HCT116 (cell line): ENCODE data around the gene KIAA0232. TPM values are rescaled to one million over a fixed set of nuclear protein-coding genes. Genes with fewer than 3 reads are reported as not detected.

Source experiments
- ATAC-seq: fragments of 200-7000 bp; cut with Tn5 transposase; 2 replicates; pipeline ENCODE4 v1.9.1; 2020; ENCODE audit warnings: mild to moderate bottlenecking, moderate library complexity
- BruUV-seq: library from RNA; stranded (reverse); fragments of 400-500 nt; replicated peaks from 2 replicates; lab custom pipeline; 2021; lab: Mats Ljungman, UMichigan
- CTCF ChIA-PET: fragments of 300-600 bp; sonication (Branson Sonifier 250); formaldehyde crosslinking; loops from one replicate; lab custom pipeline; 2021; ENCODE audit warnings: antibody characterized with exemption; lab: Charles Lee
- POLR2A ChIA-PET: fragments of 300-600, 350-600 bp; sonication (Branson Sonifier 250); formaldehyde crosslinking; loops from one replicate; lab custom pipeline; 2021; ENCODE audit warnings: antibody characterized with exemption; lab: Charles Lee
- RAD21 ChIA-PET, 2 experiments: fragments of 300-600 bp; sonication (Branson Sonifier 250); formaldehyde crosslinking; loops; one replicate each; lab custom pipeline; 2023; ENCODE audit warnings: low total read pairs in 2 of 2; ENCODE audit not compliant: uncharacterized antibody in 2 of 2, unreplicated experiment in 2 of 2, low non-redundant PET in 1 of 2; lab: Charles Lee
- DNase-seq: peaks from one replicate; pipeline ENCODE4 v3.0.0-alpha.2; 2010; ENCODE audit warnings: low read depth, low spot score
- H2AFZ ChIP-seq: fragments of 200-600 bp; shearing (Covaris generic), sonication (generic); 2 replicates; pipeline ENCODE4 v1.6.1; 2017; ENCODE audit warnings: low read depth, mixed run types, mixed read lengths, antibody characterized with exemption, low read length; ENCODE audit not compliant: poor library complexity, severe bottlenecking
- H3K27ac ChIP-seq: 2 replicates; pipeline ENCODE4 v1.5.1; 2012; ENCODE audit warnings: low read depth, low read length
- H3K27me3 ChIP-seq: fragments of 200-600 bp; sonication (generic); 2 replicates; pipeline ENCODE4 v1.6.1; 2016; ENCODE audit warnings: mixed run types, low read length, mixed read lengths; ENCODE audit not compliant: insufficient read depth
- H3K36me3 ChIP-seq, 2 experiments: fragments of 200-500 bp in 1 of 2; fragments of 200-600 bp in 1 of 2; sonication (Bioruptor generic) in 1 of 2; sonication (generic) in 1 of 2; 2 replicates each; pipeline versions ENCODE4 v1.5.1 to v1.6.1; 2014 to 2016; ENCODE audit warnings: low read length in 2 of 2, inconsistent platforms in 1 of 2, mixed read lengths in 1 of 2, mixed run types in 1 of 2; ENCODE audit not compliant: insufficient read depth in 2 of 2, control insufficient read depth in 1 of 2
- H3K4me1 ChIP-seq, 2 experiments: fragments of 200-600 bp in 1 of 2; sonication (generic) in 1 of 2; 2 replicates each; pipeline versions ENCODE4 v1.5.1 to v1.6.1; 2012 to 2017; ENCODE audit warnings: low read length in 2 of 2, inconsistent platforms in 1 of 2, mild to moderate bottlenecking in 1 of 2, mixed read lengths in 1 of 2, mixed run types in 1 of 2, moderate library complexity in 1 of 2; ENCODE audit not compliant: insufficient read depth in 2 of 2, control insufficient read depth in 1 of 2
- H3K4me2 ChIP-seq: fragments of 200-600 bp; sonication (generic); 2 replicates; pipeline ENCODE4 v1.6.1; 2017; ENCODE audit warnings: mixed run types, low read length, mixed read lengths
- H3K4me3 ChIP-seq, 2 experiments: fragments of 200-600 bp in 1 of 2; sonication (generic) in 1 of 2; replicated peaks in 1 of 2; 2 replicates each; pipeline ENCODE4 v1.5.1; 2011 to 2016; ENCODE audit warnings: low read length in 2 of 2, control low read depth in 1 of 2, low read depth in 1 of 2, mild to moderate bottlenecking in 1 of 2, mixed read lengths in 1 of 2, mixed run types in 1 of 2
- H3K79me2 ChIP-seq: fragments of 200-600 bp; sonication (generic); 2 replicates; pipeline ENCODE4 v1.6.1; 2017; ENCODE audit warnings: mild to moderate bottlenecking, mixed run types, low read length, moderate library complexity, mixed read lengths; ENCODE audit not compliant: insufficient read depth
- H3K9ac ChIP-seq: fragments of 200-600 bp; sonication (generic); 2 replicates; pipeline ENCODE4 v1.6.1; 2016; ENCODE audit warnings: low read length, mixed read lengths
- H3K9me2 ChIP-seq: fragments of 200-600 bp; sonication (generic), shearing (Covaris generic); 2 replicates; pipeline ENCODE4 v1.6.1; 2017; ENCODE audit warnings: mixed run types, mild to moderate bottlenecking, moderate library complexity; ENCODE audit not compliant: insufficient read depth
- H3K9me3 ChIP-seq, 2 experiments: fragments of 200-500 bp in 1 of 2; fragments of 200-600 bp in 1 of 2; sonication (Bioruptor generic) in 1 of 2; sonication (generic) in 1 of 2; 2 replicates each; pipeline ENCODE4 v1.6.1; 2014 to 2017; ENCODE audit warnings: low read length in 2 of 2, mixed read lengths in 2 of 2, inconsistent platforms in 1 of 2, low read depth in 1 of 2, mild to moderate bottlenecking in 1 of 2, mixed run types in 1 of 2, moderate library complexity in 1 of 2; ENCODE audit not compliant: control insufficient read depth in 1 of 2, insufficient read depth in 1 of 2
- H4K20me1 ChIP-seq: fragments of 200-600 bp; sonication (generic), shearing (Covaris generic); 2 replicates; pipeline ENCODE4 v1.6.1; 2017; ENCODE audit warnings: mixed run types, mild to moderate bottlenecking, moderate library complexity; ENCODE audit not compliant: insufficient read depth
- CEBPB ChIP-seq: IDR thresholded peaks from 2 replicates; pipeline ENCODE4 v1.6.1; 2012; ENCODE audit warnings: low read depth
- ELF1 ChIP-seq: IDR thresholded peaks from 2 replicates; pipeline ENCODE4 v1.6.1; 2012; ENCODE audit warnings: low read depth, borderline replicate concordance
- EZH2phosphoT487 ChIP-seq: fragments of 200-600 bp; IDR thresholded peaks from 2 replicates; pipeline ENCODE4 v1.6.1; 2018; ENCODE audit warnings: antibody characterized with exemption, borderline replicate concordance
- JUND ChIP-seq: IDR thresholded peaks from 2 replicates; pipeline ENCODE4 v1.6.1; 2012
- POLR2A ChIP-seq: IDR thresholded peaks from 2 replicates; pipeline ENCODE4 v1.7.0; 2011; ENCODE audit warnings: borderline replicate concordance; ENCODE audit not compliant: insufficient read depth, insufficient read length; ENCODE audit errors: extremely low read depth
- SIN3A ChIP-seq: IDR thresholded peaks from 2 replicates; pipeline ENCODE4 v1.6.1; 2012; ENCODE audit warnings: low read depth
- SP1 ChIP-seq: IDR thresholded peaks from 2 replicates; pipeline ENCODE4 v1.6.1; 2012; ENCODE audit warnings: low read depth
- TCF7L2 ChIP-seq: IDR thresholded peaks from 2 replicates; pipeline ENCODE4 v1.7.0; 2011; ENCODE audit warnings: borderline replicate concordance, inconsistent platforms; ENCODE audit not compliant: insufficient read depth, insufficient read length; ENCODE audit errors: extremely low read depth
- ZNF274 ChIP-seq: fragments of 200-500 bp; sonication (Bioruptor generic); IDR thresholded peaks from 2 replicates; pipeline ENCODE4 v1.6.1; 2014; ENCODE audit warnings: mild to moderate bottlenecking, low read depth, low read length, inconsistent platforms
- intact Hi-C: fragments of 100-400 bp; cut with micrococcal nuclease; formaldehyde crosslinking; loops from 2 replicates; pipeline ENCODE4 v1.10.0; 2022
- total RNA-seq: library from RNA; stranded (reverse); gene quantifications from one replicate; pipeline ENCODE4 v1.2.1, GENCODE V29; 2021; ENCODE audit not compliant: unreplicated experiment
- TF ChIP-seq, protein P1 (sequence below): IDR thresholded peaks from 2 replicates; pipeline ENCODE4 v1.6.1; 2011; ENCODE audit warnings: mild to moderate bottlenecking, low read length, moderate library complexity; ENCODE audit not compliant: insufficient replicate concordance; ENCODE audit errors: extremely low read depth
- TF ChIP-seq, protein P2 (sequence below): IDR thresholded peaks from 2 replicates; pipeline ENCODE4 v1.6.1; 2012; ENCODE audit warnings: low read depth
- TF ChIP-seq, protein P3 (sequence below), 3 experiments: fragments of 200-600 bp in 1 of 3; sonication (generic) in 1 of 3; IDR thresholded peaks in 2 of 3; conservative IDR thresholded peaks in 1 of 3; 2 replicates each; pipeline ENCODE4 v1.5.1; 2012 to 2017; ENCODE audit warnings: low read depth in 2 of 3, low read length in 2 of 3, antibody characterized with exemption in 1 of 3, borderline replicate concordance in 1 of 3, control low read depth in 1 of 3, mild to moderate bottlenecking in 1 of 3, mixed read lengths in 1 of 3, mixed run types in 1 of 3, moderate library complexity in 1 of 3; ENCODE audit not compliant: insufficient read depth in 1 of 3

Gene KIAA0232
- total RNA-seq, 1 experiment from 2014 or later: 18.1 TPM

DNA sequence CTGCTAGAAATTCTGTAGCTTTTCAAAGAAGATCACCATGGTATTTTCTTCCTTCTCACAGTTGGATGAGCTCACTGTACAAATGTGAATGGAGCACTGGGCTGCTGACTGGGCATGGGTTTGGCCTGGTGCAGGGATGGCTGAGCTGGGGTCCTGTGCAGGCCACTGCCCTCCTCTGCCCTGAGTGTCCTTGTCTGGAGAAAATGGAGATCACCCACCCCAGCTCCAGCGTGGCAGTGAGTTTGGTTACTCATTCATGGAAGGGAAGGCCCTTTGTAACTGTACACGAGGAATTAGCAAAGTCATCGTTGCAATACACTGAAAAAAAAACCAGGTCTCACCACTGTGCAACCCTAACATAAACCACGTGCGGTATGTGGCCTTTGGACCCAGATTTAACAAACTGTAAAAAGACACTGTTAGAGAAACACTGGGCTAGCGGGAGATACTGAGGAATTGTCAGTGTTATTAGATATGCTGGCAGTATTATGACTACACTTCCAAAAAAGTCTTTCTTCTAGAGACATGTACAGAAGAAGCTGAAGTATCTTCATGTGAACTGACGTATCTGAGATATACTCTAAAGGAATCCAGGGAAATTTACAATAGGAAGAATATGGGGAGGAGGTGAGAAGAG, 111.0 kb downstream of the KIAA0232 start:
- no peaks in the 10 kb centered on the region for H3K36me3 ChIP-seq
- ChIA-PET RAD21 (no interaction called here), POLR2A (no interaction called here), CTCF (no interaction called here)
- TF ChIP-seq TCF7L2 (no peak), JUND (no peak), SP1 (no peak), POLR2A (no peak), EZH2phosphoT487 (no peak), SIN3A (no peak), CEBPB (no peak), ELF1 (no peak), ZNF274 (no peak)
- TF ChIP-seq, protein P1, sequence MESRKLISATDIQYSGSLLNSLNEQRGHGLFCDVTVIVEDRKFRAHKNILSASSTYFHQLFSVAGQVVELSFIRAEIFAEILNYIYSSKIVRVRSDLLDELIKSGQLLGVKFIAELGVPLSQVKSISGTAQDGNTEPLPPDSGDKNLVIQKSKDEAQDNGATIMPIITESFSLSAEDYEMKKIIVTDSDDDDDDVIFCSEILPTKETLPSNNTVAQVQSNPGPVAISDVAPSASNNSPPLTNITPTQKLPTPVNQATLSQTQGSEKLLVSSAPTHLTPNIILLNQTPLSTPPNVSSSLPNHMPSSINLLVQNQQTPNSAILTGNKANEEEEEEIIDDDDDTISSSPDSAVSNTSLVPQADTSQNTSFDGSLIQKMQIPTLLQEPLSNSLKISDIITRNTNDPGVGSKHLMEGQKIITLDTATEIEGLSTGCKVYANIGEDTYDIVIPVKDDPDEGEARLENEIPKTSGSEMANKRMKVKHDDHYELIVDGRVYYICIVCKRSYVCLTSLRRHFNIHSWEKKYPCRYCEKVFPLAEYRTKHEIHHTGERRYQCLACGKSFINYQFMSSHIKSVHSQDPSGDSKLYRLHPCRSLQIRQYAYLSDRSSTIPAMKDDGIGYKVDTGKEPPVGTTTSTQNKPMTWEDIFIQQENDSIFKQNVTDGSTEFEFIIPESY: no peak
- TF ChIP-seq, protein P2, sequence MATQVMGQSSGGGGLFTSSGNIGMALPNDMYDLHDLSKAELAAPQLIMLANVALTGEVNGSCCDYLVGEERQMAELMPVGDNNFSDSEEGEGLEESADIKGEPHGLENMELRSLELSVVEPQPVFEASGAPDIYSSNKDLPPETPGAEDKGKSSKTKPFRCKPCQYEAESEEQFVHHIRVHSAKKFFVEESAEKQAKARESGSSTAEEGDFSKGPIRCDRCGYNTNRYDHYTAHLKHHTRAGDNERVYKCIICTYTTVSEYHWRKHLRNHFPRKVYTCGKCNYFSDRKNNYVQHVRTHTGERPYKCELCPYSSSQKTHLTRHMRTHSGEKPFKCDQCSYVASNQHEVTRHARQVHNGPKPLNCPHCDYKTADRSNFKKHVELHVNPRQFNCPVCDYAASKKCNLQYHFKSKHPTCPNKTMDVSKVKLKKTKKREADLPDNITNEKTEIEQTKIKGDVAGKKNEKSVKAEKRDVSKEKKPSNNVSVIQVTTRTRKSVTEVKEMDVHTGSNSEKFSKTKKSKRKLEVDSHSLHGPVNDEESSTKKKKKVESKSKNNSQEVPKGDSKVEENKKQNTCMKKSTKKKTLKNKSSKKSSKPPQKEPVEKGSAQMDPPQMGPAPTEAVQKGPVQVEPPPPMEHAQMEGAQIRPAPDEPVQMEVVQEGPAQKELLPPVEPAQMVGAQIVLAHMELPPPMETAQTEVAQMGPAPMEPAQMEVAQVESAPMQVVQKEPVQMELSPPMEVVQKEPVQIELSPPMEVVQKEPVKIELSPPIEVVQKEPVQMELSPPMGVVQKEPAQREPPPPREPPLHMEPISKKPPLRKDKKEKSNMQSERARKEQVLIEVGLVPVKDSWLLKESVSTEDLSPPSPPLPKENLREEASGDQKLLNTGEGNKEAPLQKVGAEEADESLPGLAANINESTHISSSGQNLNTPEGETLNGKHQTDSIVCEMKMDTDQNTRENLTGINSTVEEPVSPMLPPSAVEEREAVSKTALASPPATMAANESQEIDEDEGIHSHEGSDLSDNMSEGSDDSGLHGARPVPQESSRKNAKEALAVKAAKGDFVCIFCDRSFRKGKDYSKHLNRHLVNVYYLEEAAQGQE: no peak
- TF ChIP-seq, protein P3, sequence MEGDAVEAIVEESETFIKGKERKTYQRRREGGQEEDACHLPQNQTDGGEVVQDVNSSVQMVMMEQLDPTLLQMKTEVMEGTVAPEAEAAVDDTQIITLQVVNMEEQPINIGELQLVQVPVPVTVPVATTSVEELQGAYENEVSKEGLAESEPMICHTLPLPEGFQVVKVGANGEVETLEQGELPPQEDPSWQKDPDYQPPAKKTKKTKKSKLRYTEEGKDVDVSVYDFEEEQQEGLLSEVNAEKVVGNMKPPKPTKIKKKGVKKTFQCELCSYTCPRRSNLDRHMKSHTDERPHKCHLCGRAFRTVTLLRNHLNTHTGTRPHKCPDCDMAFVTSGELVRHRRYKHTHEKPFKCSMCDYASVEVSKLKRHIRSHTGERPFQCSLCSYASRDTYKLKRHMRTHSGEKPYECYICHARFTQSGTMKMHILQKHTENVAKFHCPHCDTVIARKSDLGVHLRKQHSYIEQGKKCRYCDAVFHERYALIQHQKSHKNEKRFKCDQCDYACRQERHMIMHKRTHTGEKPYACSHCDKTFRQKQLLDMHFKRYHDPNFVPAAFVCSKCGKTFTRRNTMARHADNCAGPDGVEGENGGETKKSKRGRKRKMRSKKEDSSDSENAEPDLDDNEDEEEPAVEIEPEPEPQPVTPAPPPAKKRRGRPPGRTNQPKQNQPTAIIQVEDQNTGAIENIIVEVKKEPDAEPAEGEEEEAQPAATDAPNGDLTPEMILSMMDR (IDR thresholded peaks at IDR 0.05 in 2 of 3, conservative IDR thresholded peaks at IDR 0.05 in 1 of 3; ENCODE audit: borderline replicate concordance in 1 of 3, insufficient read depth in 1 of 3, low read depth in 2 of 3, low read length in 2 of 3): no peak
- H3K9ac ChIP-seq: no peak overlapping the region
- intact Hi-C loops: no loop called here
- peaks cover 0 to 4% of the 10 kb centered on the region in 2 experiments; a peak in 2 of 4 replicates for H3K9me3 ChIP-seq
- no peak overlapping the region for H2AFZ ChIP-seq
- H3K9me2 ChIP-seq: no peaks in the 10 kb centered on the region
- H3K4me3 ChIP-seq: no peak overlapping the region
- no TSS peak for BruUV-seq
- no peaks in the 10 kb centered on the region for H3K79me2 ChIP-seq
- no peak overlapping the region for H3K27ac ChIP-seq
- ATAC-seq: no peak
- no peak for DNase-seq
- H4K20me1 ChIP-seq: no peaks in the 10 kb centered on the region
- no peaks in the 10 kb centered on the region for H3K27me3 ChIP-seq
- no peaks in the 10 kb centered on the region for H3K4me1 ChIP-seq
- no peak overlapping the region for H3K4me2 ChIP-seq
